NB4 (cell line): ENCODE results near the gene RAD51B.

ENCODE experiments used
- DNase-seq: peaks from one replicate; pipeline ENCODE4 v3.0.0; 2010; ENCODE audit warnings: low read depth
- H3K4me3 ChIP-seq: one replicate; pipeline ENCODE4 v1.5.1; 2011; ENCODE audit warnings: mild to moderate bottlenecking, low read depth, low read length, moderate library complexity
- MAX ChIP-seq: IDR thresholded peaks from 2 replicates; pipeline ENCODE4 v1.6.1; 2011; ENCODE audit warnings: low read depth, low read length
- MYC ChIP-seq: IDR thresholded peaks from 2 replicates; pipeline ENCODE4 v1.6.1; 2011; ENCODE audit warnings: low read depth, low read length
- POLR2A ChIP-seq: IDR thresholded peaks from 2 replicates; pipeline ENCODE4 v1.6.1; 2011; ENCODE audit warnings: mild to moderate bottlenecking; ENCODE audit not compliant: insufficient read length; ENCODE audit errors: extremely low read depth
- TF ChIP-seq, protein P1 (sequence below): IDR thresholded peaks from one replicate; pipeline ENCODE4 v1.5.1; 2012; ENCODE audit warnings: low read depth, low read length

Gene RAD51B

GRCh38 chr14:68506021-68506644, 686.6 kb downstream of the RAD51B start:
- DNase-seq = no peak
- TF ChIP-seq POLR2A (no peak), MYC (no peak), MAX (no peak)
- TF ChIP-seq, protein P1, sequence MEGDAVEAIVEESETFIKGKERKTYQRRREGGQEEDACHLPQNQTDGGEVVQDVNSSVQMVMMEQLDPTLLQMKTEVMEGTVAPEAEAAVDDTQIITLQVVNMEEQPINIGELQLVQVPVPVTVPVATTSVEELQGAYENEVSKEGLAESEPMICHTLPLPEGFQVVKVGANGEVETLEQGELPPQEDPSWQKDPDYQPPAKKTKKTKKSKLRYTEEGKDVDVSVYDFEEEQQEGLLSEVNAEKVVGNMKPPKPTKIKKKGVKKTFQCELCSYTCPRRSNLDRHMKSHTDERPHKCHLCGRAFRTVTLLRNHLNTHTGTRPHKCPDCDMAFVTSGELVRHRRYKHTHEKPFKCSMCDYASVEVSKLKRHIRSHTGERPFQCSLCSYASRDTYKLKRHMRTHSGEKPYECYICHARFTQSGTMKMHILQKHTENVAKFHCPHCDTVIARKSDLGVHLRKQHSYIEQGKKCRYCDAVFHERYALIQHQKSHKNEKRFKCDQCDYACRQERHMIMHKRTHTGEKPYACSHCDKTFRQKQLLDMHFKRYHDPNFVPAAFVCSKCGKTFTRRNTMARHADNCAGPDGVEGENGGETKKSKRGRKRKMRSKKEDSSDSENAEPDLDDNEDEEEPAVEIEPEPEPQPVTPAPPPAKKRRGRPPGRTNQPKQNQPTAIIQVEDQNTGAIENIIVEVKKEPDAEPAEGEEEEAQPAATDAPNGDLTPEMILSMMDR = no peak

DNA sequence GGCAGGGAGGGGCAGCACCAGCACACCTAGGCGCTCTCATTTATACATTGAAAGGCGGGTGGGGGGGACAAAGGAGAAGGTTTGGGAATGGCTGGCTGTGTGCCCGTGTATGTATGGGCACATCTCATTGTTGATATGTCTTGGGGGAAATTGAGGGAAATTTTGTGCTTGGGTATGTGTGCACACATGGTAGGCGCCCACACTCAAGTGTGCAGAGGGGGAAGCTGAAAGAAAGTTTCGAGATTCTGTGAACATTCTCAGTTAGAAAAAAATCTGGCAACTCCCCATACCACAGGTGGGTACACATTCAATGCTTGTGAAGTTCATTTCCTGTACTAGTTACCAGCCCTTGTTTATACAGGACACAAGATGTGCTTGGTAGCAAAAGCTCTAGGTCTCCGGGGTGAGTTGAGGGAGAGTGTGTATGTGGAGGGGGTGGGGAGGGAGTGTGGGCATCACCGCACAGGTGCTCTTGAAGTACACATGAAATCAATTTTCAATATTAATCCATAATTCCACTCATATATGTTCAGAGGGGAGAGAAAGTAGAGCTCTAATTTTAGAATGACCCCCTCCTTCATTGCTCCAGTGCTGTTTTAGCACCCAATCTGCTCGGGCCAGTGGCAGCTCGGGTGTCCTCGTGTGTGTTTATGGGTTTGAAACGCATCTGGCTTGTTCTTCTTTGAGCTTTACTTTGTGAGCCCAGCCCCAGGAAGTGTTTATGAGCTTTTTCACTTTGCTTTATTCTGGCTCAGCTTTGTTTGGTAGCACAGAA, 687.3 kb downstream of the RAD51B start:
- H3K4me3 ChIP-seq = no peak overlapping the region
- no peak for TF ChIP-seq MAX
- TF ChIP-seq MYC = no peak
- no peak for TF ChIP-seq POLR2A
- TF ChIP-seq, protein P1 = no peak
- no peak for DNase-seq

More at GRCh38 chr14:68506021-68506644, 686.6 kb downstream of the RAD51B start:
- H3K4me3 ChIP-seq = no peak overlapping the region

GRCh38 chr14:68507544-68508081, 688.0 kb downstream of the RAD51B start:
- no peak for DNase-seq
- no peak overlapping the region for H3K4me3 ChIP-seq
- no peak for TF ChIP-seq MAX
- TF ChIP-seq, protein P1 = no peak
- TF ChIP-seq MYC = no peak
- TF ChIP-seq POLR2A = no peak

GRCh38 chr14:68508581-68508980, 689.0 kb downstream of the RAD51B start:
- no peak for DNase-seq
- TF ChIP-seq POLR2A (no peak), MAX (no peak), MYC (no peak)
- TF ChIP-seq, protein P1 = no peak

DNA sequence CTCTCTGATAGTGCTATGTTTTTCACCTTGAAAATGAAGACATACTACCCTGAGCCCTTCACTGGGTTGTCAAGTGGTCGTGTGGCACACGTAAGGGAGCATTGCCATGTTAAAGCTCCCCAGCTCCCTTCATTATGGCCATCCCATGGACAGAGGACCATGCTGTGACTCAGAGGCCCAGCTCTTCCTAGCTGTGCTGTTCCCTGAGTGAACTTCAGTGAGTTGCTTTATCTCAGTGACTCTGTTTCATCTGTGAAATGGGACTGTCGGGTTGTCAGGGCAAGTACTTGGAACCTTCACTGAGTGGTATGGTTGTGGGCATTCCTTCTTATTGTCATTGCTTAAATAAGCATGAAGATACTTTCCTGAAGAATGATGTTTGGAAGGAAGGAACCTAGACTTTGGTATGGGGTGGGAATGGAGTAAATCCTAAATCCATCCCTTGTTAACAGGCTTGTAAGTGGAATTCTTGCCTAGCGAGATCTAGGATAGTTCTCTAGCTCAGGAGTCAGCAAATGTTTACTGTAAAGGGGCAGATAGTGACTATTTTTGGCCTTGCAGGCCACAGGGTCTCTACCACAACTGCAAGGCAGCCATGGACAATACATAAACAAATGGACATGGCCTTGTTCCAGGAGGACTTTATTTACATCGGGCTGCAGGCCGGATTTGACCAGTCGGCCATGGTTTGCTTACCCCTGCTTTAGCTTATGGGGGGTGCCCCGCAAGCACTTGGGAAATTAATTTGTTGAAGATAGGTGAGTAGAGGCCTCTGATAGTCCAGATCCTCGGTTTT, 689.8 kb downstream of the RAD51B start:
- DNase-seq = no peak
- TF ChIP-seq MYC = no peak
- TF ChIP-seq MAX = no peak
- TF ChIP-seq, protein P1 = no peak
- TF ChIP-seq POLR2A = no peak
- no peak overlapping the region for H3K4me3 ChIP-seq

More at GRCh38 chr14:68508581-68508980, 689.0 kb downstream of the RAD51B start:
- no peak overlapping the region for H3K4me3 ChIP-seq
